Peyer's patch (tissue), 4 donors: ENCODE measurements around the gene LIMK1.

Experiments used
- CTCF ChIP-seq, 6 experiments: fragments of 450-650 bp in 4 of 6; fragments of 200-600 bp in 2 of 6; sonication (generic) in 1 of 6; IDR thresholded peaks; one replicate each; pipeline ENCODE4 v1.5.1; 2017 to 2019; ENCODE audit warnings: antibody characterized with exemption in 6 of 6, mild to moderate bottlenecking in 3 of 6, moderate library complexity in 1 of 6
- POLR2A ChIP-seq, 2 donors: fragments of 450-650 bp; IDR thresholded peaks; one replicate each; pipeline ENCODE4 v1.5.1; 2017; ENCODE audit warnings: antibody characterized with exemption in 2 of 2, mild to moderate bottlenecking in 2 of 2, moderate library complexity in 2 of 2

- TF ChIP-seq POLR2A (IDR thresholded peaks at IDR 0.05) (no peak), CTCF (IDR thresholded peaks at IDR 0.05) (no peak)
These were observed 58.1 kb downstream of the LIMK1 start for GRCh38 chr7:74141705-74142104.
